HG03280 (cell line): ENCODE measurements around the gene HERC2.

Experiments used
- ATAC-seq: cut with Tn5 transposase; IDR thresholded peaks from one replicate; pipeline ENCODE4 v1.9.1; 2021; ENCODE audit warnings: mild to moderate bottlenecking, moderate library complexity; ENCODE audit not compliant: unreplicated experiment

HERC2 gene

GRCh38 chr15:28099555-28100140 lies 222.3 kb downstream of the HERC2 start:
- no peak for ATAC-seq

GRCh38 chr15:28098766-28099554 lies 223.0 kb downstream of the HERC2 start, which contains the start of gene OCA2:
Gene OCA2 (minus strand): TSS chr15:28099315. CDS start chr15:28081874, 17,441 bp downstream.
- ATAC-seq = no peak

GRCh38 chr15:28098360-28098765 lies 223.6 kb downstream of the HERC2 start:
- no peak for ATAC-seq

GRCh38 chr15:28097656-28098359 lies 224.2 kb downstream of the HERC2 start:
- no peak for ATAC-seq

- no peak for ATAC-seq
Measured at GRCh38 chr15:28096670-28097431, 225.1 kb downstream of the HERC2 start.

- ATAC-seq = no peak
Measured at GRCh38 chr15:28096411-28096669, 225.6 kb downstream of the HERC2 start.

GRCh38 chr15:28094732-28095521 lies 227.1 kb downstream of the HERC2 start:
- ATAC-seq = no peak

- ATAC-seq = no peak
Measured at GRCh38 chr15:28093752-28094535, 228.0 kb downstream of the HERC2 start.

GRCh38 chr15:28091313-28091712 lies 230.7 kb downstream of the HERC2 start:
- no peak for ATAC-seq

GRCh38 chr15:28086175-28086703 lies 235.7 kb downstream of the HERC2 start:
- peak; percentile 88 for ATAC-seq

GRCh38 chr15:28085489-28086174 lies 236.3 kb downstream of the HERC2 start:
- ATAC-seq = no peak

- no peak for ATAC-seq
Measured at GRCh38 chr15:28084547-28084946, 237.4 kb downstream of the HERC2 start.

- no peak for ATAC-seq
Measured at GRCh38 chr15:28082891-28083684, 238.9 kb downstream of the HERC2 start.

- ATAC-seq = no peak
Measured at GRCh38 chr15:28081594-28081993, 240.4 kb downstream of the HERC2 start.

- ATAC-seq = no peak
Measured at GRCh38 chr15:28080386-28080785, 241.6 kb downstream of the HERC2 start.

GRCh38 chr15:28079313-28079969 lies 242.5 kb downstream of the HERC2 start:
- no peak for ATAC-seq

GRCh38 chr15:28078191-28078719 lies 243.7 kb downstream of the HERC2 start:
- ATAC-seq = no peak
